Activated naive CD4-positive, alpha-beta T cell treated with anti-CD3 and anti-CD28 coated beads, Interleukin-2, amount 50 U/mL, for 72 hours (primary cell): ENCODE results near the gene HIBADH. TPM values are rescaled to one million over a fixed set of nuclear protein-coding genes. Genes with fewer than 3 reads are reported as not detected.
"Not testable (repeated sequence)": the region's sequence is repeated elsewhere in the genome, so short reads cannot be mapped to it uniquely, and the experiment has no call there.

Experiments
- ATAC-seq, 2 donors: fragments of 150-1000 bp; cut with Tn5 transposase; 2 replicates each; pipeline ENCODE4 v1.10.0; 2021; ENCODE audit warnings: mild to moderate bottlenecking in 2 of 2, moderate library complexity in 2 of 2
- DNase-seq, 2 donors: peaks; one replicate each; pipeline ENCODE4 v3.0.0; 2021 to 2022; ENCODE audit warnings: low spot score in 2 of 2
- H3K27ac Mint-ChIP-seq, 2 donors: one replicate each; pipeline ENCODE4 v1.8.0; 2022; ENCODE audit warnings: mild to moderate bottlenecking in 2 of 2, mixed read lengths in 2 of 2
- H3K36me3 Mint-ChIP-seq, 2 donors: one replicate each; pipeline ENCODE4 v1.8.0; 2022; ENCODE audit warnings: mixed read lengths in 2 of 2
- H3K9me3 Mint-ChIP-seq, 2 donors: one replicate each; pipeline ENCODE4 v1.8.0; 2022; ENCODE audit warnings: mixed read lengths in 2 of 2
- total RNA-seq, 2 donors: library from RNA; stranded (reverse); gene quantifications; one replicate each; pipeline ENCODE4 v1.2.3, GENCODE V29; 2022

The HIBADH gene
- total RNA-seq, 2 donors from 2014 or later = 15.8 to 18.4 TPM

DNA sequence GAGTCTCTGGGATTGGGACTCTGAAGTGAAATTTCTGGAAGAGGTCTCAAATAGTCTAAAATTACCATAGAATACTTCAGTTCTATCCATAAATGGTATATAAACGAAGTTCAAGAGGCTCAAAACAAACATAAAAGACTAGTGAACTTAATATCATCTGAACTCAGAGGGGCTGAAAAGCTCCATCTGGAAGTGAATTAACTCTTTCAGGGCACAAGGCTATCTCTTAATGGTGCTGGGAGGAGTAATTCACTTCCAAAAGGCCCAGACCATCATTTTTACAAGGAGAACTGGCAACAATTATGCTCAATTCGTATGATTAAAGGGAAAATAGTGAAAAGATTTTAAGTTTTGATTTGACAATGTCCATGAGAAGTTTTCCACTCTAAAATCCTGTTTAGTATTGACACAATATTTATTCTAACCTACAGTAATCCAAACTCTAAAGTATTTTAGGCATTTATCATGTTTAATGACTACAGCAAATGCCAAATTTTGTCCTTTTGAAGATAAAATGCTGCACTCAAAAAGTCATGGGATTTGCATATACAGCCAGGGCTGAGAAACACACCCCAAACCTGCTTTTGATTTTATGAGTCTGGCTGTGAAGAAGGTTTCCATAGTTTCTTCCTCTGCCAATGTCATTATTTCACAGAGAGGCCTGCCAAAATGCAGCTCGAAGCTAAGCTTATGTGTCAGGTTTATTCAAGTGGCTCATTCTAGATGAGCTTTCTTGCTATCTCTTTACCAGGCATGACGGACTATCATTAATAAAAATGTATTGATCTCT, 143.9 kb downstream of the HIBADH start:
- H3K9me3 Mint-ChIP-seq = no peaks in the 10 kb centered on the region
- DNase-seq = no peak
- H3K36me3 Mint-ChIP-seq = peaks cover 0 to 6% of the 10 kb centered on the region in 2 donors
- no peak for ATAC-seq
- no peak overlapping the region for H3K27ac Mint-ChIP-seq

DNA sequence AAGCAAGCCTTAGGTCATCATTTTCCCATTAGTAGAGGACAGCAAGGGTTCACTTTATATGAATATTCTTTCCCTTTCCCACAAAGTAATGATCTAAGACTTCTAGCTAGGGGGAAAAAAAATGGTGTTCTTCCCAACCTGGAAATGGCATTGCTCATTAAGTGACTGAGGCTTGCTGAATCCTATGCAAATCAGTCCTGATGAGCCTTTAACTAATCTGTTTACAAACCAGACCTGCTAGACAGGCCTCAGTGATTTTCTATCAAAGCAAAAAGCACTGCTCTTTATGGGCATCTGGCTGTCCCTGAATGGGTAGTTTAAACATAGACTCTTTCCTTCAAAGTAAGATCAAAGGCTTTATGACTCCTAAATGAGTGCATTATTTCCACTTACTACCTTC, 146.3 kb downstream of the HIBADH start:
- ATAC-seq (no peak), DNase-seq (no peak)
- no peaks in the 10 kb centered on the region for H3K36me3 Mint-ChIP-seq
- H3K9me3 Mint-ChIP-seq = no peaks in the 10 kb centered on the region
- H3K27ac Mint-ChIP-seq = no peak overlapping the region

DNA sequence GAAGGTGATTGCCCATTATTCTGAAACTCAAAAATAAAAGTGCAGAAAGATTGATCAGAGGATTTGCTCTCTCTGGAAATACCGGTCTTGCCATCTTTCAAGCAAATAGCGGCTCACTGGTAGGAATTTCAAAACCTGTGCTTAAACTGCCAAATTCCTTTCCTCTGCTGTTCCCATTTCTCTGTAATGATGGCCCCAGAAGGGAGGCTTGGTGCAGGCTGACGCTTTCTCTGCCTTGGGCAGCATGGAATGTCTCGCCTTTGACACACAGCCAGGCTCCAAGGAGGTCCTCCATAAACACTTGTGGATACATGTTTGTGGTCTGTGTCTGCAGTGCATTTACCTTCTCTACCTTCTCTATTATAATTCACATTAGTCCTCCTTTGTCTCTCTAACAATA, 146.8 kb downstream of the HIBADH start:
- no peak overlapping the region for H3K27ac Mint-ChIP-seq
- DNase-seq = no peak
- no peaks in the 10 kb centered on the region for H3K9me3 Mint-ChIP-seq
- ATAC-seq = no peak
- H3K36me3 Mint-ChIP-seq = no peaks in the 10 kb centered on the region

DNA sequence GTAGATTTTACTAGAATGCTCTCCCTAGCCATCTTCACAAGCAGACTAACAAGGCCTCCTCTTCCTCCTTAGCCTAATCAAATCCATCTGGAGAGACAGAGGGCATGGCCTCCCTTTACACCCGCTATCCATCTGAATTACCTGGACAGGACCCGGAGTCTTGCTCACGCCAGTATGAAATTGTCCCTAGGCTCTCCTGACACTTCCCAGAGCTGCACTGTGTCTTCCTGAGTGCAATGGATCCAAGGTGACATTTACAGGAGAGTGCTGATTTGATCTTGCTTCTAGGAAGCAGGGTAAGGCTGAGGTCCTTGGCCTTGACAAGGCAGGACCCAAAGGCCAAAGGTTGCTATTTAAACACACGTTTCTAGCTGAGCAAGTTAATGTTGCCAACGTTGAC, 147.8 kb downstream of the HIBADH start:
- Mint-ChIP-seq H3K27ac (no peak overlapping the region), H3K36me3 (no peaks in the 10 kb centered on the region), H3K9me3 (no peaks in the 10 kb centered on the region)
- ATAC-seq (no peak), DNase-seq (no peak)

DNA sequence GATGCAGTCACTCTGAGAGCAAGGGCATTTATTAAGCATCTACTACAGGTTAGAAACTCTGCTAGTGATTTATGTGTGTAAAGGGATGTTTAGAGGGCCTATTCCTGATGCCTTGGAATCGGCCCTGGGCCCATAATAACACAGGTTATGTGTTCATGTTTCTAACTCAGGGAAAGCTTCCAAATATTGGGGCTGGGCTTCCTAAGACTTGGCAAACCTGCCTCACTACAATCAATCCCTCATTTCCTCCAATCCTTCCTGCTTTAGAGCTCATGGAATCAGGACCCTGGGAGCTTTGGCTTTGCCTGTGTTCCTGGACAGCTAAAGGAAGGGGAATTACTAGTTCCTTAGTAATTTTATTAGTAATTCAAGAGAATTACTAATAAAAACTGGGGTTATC, 148.8 kb downstream of the HIBADH start:
- Mint-ChIP-seq H3K36me3 (no peaks in the 10 kb centered on the region), H3K27ac (no peak overlapping the region), H3K9me3 (peaks cover 0 to 3% of the 10 kb centered on the region in 2 donors)
- ATAC-seq (no peak), DNase-seq (no peak)

DNA sequence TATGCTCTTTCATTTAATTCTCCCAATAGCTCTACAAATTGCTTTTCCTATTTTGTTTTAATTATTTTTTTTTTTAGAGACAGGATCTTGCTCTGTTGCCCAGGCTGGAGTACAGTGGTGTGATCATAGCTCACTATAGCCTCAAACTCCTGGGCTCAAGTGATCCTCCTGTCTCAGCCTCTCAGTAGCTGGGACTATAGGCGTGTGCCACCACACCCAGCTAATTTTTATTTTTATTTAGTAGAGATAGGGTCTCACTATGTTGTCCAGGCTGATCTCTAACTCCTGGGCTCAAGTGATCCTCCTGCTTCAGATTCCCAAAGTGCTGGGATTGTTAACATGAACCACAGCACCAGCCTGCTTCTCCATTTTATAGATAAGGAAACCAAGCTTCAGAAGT, 151.3 kb downstream of the HIBADH start:
- not testable (repeated sequence) for DNase-seq, H3K36me3 Mint-ChIP-seq, ATAC-seq, H3K27ac Mint-ChIP-seq, H3K9me3 Mint-ChIP-seq

DNA sequence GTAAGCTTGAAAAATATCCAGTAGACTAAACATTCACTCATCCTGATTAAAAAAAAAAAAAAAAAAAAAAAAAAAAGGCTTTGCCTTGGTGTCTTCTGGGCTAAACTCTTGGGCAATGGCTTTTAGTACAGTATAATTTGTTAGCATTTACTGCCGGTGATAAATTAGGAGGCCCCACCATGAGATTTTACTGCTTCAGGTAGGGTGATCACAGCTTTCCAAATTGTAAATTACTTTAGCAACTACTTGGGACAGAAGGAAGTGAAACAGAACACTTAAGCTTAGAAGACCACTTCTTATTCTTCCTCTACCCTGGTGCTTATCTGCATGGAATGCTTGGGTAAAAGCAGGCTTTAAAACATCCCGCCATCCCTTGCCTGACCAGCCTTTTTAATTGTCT, 152.1 kb downstream of the HIBADH start:
- H3K36me3 Mint-ChIP-seq = peaks cover 0 to 5% of the 10 kb centered on the region in 2 donors
- peaks cover 0 to 3% of the 10 kb centered on the region in 2 donors for H3K9me3 Mint-ChIP-seq
- no peak overlapping the region for H3K27ac Mint-ChIP-seq

DNA sequence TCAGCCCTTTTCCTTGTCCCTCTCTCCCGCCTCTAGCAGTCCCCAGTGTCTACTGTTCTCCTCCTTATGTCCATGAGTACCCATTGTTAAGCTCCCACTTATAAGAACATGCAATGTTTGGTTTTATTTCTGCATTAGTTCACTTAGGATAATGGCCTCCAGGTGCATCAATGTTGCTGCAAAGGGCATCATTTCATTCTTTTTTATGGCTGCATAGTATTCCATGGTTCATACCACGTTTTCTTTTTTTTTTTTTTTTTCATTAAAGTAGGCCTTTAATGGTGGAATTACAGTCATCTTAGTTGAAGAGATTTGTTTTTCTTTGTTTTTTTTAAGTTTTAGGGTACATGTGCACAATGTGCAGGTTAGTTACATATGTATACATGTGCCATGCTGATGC, 160.8 kb downstream of the HIBADH start:
- not testable (repeated sequence) for DNase-seq, H3K36me3 Mint-ChIP-seq, H3K9me3 Mint-ChIP-seq, H3K27ac Mint-ChIP-seq, ATAC-seq

More for the DNA sequence above, 152.1 kb downstream of the HIBADH start:
- DNase-seq = no peak
- ATAC-seq = no peak

DNA sequence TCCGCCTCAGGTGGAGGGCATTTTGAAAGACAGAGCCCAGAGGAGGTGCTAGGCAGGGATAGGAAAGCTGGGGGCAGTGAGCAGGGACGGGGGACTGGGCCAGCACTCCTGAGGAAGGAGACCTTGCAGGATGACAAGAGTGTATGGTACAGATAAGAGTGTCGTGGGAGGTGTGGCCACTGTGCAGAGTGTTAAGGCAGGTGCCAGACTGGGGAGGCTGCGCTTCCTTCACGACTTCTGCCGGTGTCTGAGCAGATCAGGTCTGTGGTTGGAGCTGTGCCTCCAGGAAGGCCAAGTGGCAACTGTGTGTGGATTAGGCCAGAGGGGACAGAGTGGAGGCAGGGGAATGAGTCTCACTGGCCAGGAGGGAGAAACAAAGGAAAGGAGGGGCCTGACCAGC, 161.7 kb downstream of the HIBADH start:
- Mint-ChIP-seq H3K9me3 (peaks cover 0 to 4% of the 10 kb centered on the region in 2 donors), H3K27ac (peak overlapping the region in 1 of 2 donors; percentile 25), H3K36me3 (no peaks in the 10 kb centered on the region)
- DNase-seq (no peak), ATAC-seq (no peak)

DNA sequence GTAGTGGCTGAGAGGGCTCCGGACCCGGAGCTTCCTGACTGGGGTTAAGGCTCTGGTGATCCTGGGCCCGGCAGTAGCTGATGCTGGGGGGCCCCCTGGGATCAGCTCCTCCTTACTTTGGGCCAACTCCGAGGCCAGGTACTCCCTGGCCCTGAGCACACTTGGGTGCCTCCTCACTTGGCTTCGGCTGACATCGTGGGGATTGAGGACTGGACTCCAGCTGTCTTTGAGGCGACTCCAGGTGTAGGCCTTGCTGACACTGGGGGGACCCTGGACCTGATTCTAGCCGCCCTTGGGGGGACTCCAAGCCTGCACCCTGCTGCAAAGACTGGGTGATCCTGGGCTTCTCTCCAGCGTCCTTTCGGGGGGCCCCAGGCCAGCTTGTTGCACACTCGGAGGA, 170.5 kb downstream of the HIBADH start:
- peaks cover 0 to 7% of the 10 kb centered on the region in 2 donors for H3K9me3 Mint-ChIP-seq
- no peak for ATAC-seq
- DNase-seq = no peak
- H3K27ac Mint-ChIP-seq = no peak overlapping the region
- peaks cover 0 to 31% of the 10 kb centered on the region in 2 donors for H3K36me3 Mint-ChIP-seq

DNA sequence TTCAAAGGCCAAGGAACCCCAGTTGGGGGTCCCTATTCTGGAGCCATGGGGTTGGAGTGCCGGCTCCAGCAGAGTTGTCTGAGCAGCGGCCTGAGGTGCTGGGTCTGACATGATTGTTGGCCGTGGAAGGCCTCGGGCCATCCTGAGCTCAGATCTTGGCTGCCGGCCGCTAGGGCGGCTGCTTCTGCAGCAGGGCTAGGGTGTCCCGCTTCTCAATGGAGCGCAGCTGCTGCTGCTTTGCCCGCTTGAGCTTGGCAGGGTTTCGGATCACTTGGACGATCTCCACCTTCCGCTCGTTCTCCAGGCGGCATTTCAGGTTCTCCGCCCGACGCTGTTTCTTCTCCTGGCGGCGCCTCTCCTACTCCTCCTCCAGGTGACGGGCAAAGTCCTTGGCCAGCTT, 171.1 kb downstream of the HIBADH start:
- no peak for ATAC-seq
- Mint-ChIP-seq H3K36me3 (peaks cover 0 to 31% of the 10 kb centered on the region in 2 donors), H3K9me3 (peaks cover 0 to 7% of the 10 kb centered on the region in 2 donors), H3K27ac (no peak overlapping the region)
- DNase-seq = no peak

DNA sequence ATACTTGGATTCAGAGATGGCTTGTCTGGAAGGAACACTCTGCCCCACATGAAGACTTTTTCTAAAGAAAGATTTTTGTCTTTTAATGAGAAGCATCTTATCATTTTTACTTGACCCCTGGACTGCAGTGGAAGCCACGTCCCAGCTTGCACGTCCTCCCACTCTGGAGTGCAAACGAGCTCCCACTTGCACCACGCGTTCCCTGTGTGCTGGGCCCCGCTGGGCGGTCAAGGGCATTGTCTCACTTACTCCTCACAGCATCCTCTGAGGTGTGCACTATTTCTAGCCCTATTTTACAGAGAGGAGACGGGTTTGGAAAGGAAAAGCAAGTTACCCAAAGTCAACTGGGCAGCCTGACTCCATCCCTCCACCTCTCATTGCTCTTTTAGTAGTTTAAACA, 175.2 kb downstream of the HIBADH start:
- ATAC-seq = no peak
- Mint-ChIP-seq H3K9me3 (peaks cover 0 to 7% of the 10 kb centered on the region in 2 donors), H3K27ac (no peak overlapping the region), H3K36me3 (peaks cover 0 to 18% of the 10 kb centered on the region in 2 donors)
- DNase-seq = no peak

DNA sequence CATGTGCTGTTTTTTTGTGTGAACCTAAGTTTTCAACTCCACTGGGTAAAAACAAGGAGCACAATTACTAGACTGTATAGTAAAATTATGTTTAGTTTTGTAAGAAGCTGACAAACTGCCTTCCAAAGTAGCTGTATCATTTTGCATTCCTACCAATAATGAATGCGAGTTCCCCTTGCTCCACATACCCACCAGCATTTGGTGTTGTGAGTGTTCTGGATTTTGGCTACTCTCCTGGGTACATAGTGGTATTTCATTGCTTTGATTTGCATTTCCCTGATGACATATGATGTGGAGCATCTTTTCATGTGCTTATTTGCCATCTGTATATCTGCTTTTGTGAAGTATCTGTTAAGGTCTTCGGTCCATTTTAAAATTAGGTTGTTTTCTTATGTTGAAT, 178.2 kb downstream of the HIBADH start:
- ATAC-seq (no peak), DNase-seq (no peak)
- H3K36me3 Mint-ChIP-seq = no peaks in the 10 kb centered on the region
- no peak overlapping the region for H3K27ac Mint-ChIP-seq
- no peaks in the 10 kb centered on the region for H3K9me3 Mint-ChIP-seq

DNA sequence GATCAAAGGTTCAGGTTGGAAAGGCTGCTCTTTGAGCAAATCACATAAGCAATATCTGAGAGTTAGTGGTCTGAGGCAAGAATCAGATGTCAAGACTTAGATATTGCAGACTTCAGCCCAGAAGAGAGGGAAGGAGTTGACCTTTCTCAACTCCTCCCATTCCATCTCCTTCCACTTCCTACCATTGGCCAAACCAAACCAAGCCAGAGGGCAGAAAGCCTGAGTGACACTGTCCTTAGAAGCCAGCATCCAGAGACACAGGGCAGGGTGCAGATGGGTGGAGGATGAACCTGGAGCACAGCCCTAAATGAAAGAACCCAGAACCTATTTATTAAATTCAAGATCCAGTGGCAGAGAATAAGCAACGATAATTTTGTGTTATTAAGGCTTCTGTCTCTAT, 180.5 kb downstream of the HIBADH start:
- H3K9me3 Mint-ChIP-seq = no peaks in the 10 kb centered on the region
- ATAC-seq (no peak), DNase-seq (no peak)
- H3K36me3 Mint-ChIP-seq = no peaks in the 10 kb centered on the region
- no peak overlapping the region for H3K27ac Mint-ChIP-seq

DNA sequence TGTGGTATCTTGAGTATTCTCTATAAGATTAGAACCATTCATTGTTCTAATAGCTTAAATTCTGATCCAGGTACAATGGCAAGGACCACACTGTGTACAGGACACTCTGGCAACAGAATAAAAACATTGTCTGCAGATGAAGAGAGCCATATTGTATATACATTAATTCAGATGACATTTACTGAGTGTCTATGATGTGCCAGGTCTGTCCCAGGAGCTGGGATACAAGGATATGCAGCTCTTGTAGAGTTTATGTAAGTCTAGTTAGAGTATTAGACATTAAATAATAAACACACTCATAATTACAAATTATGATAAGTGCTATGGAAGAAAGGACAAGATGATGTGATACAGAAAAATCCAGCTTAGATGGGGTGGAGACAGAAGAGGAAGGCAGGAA, 184.1 kb downstream of the HIBADH start:
- ATAC-seq (no peak), DNase-seq (no peak)
- H3K9me3 Mint-ChIP-seq = no peaks in the 10 kb centered on the region
- H3K36me3 Mint-ChIP-seq = no peaks in the 10 kb centered on the region
- no peak overlapping the region for H3K27ac Mint-ChIP-seq

DNA sequence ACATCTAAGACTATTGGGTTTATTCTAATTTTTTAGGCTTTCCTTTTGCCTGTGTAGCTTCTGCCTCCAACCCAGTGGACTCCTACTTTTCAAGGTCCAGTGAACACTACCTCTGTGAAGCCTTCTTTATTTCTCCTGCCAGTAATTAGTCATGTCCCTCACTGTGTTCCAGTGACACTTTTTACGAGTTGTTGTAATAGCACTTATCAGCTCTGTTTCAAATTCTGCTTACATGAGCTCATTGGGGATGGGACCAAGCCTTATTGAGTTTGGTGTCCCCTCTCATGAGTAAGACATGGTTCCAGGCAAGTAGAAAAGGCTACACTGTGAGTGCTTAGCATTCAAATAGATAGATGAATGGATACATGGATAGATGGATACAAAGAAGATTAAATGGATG, 184.6 kb downstream of the HIBADH start:
- no peaks in the 10 kb centered on the region for H3K36me3 Mint-ChIP-seq
- no peak for DNase-seq
- H3K9me3 Mint-ChIP-seq = no peaks in the 10 kb centered on the region
- no peak for ATAC-seq
- H3K27ac Mint-ChIP-seq = no peak overlapping the region

DNA sequence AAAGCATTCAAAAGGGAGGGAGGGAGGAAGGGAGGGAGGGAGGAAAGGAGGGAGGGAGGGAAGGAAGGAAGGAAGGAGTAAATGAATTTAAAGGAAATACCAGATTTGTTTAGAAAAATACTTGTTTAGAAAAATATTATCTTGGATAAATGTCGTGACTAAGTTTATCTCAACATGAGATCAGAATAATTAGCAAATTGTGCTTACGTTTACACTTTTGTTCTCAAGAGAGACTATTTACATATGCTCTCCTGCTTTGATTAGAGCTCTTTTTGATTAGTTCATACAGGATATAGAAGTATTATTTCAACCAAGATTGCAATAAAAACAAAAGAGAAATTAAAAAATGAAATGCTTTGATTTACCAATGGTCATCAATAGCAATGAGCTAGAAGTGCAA, 186.2 kb downstream of the HIBADH start:
- H3K9me3 Mint-ChIP-seq = no peaks in the 10 kb centered on the region
- H3K36me3 Mint-ChIP-seq = no peaks in the 10 kb centered on the region
- H3K27ac Mint-ChIP-seq = no peak overlapping the region
- ATAC-seq = no peak
- no peak for DNase-seq
